Memory B cell (primary cell): ENCODE measurements around the gene CEP350.
A peak's percentile ranks its signal among the peaks of the same experiment; 100 is the strongest.

Experiments used
- ATAC-seq: fragments of 150-1000 bp; cut with Tn5 transposase; 2 replicates; pipeline ENCODE4 v1.10.0; 2021; ENCODE audit warnings: low read depth, mild to moderate bottlenecking, moderate library complexity
- DNase-seq, 2 donors: peaks; one replicate each; pipeline ENCODE4 v3.0.0; 2022; ENCODE audit warnings: low spot score in 2 of 2
- H3K27ac Mint-ChIP-seq: one replicate; pipeline ENCODE4 v1.8.0; 2022; ENCODE audit warnings: mild to moderate bottlenecking, moderate library complexity, mixed read lengths
- H3K27me3 Mint-ChIP-seq: one replicate; pipeline ENCODE4 v1.8.0; 2022; ENCODE audit warnings: mixed read lengths
- H3K36me3 Mint-ChIP-seq: one replicate; pipeline ENCODE4 v1.8.0; 2022; ENCODE audit warnings: mild to moderate bottlenecking, mixed read lengths
- H3K4me1 Mint-ChIP-seq: one replicate; pipeline ENCODE4 v1.8.0; 2022; ENCODE audit warnings: mixed read lengths
- H3K4me3 Mint-ChIP-seq: one replicate; pipeline ENCODE4 v1.8.0; 2022; ENCODE audit warnings: mild to moderate bottlenecking, moderate library complexity, mixed read lengths
- H3K9me3 Mint-ChIP-seq: one replicate; pipeline ENCODE4 v1.8.0; 2022; ENCODE audit warnings: mixed read lengths

Gene CEP350

GRCh38 chr1:180151508-180151907 lies 196.9 kb downstream of the CEP350 start:
- DNase-seq (no peak), ATAC-seq (no peak)
- H3K27me3 Mint-ChIP-seq: no peaks in the 10 kb centered on the region
- H3K27ac Mint-ChIP-seq: no peak overlapping the region
- H3K9me3 Mint-ChIP-seq: no peaks in the 10 kb centered on the region
- H3K4me1 Mint-ChIP-seq: peaks cover 17% of the 10 kb centered on the region
- no peak overlapping the region for H3K4me3 Mint-ChIP-seq
- no peaks in the 10 kb centered on the region for H3K36me3 Mint-ChIP-seq

GRCh38 chr1:180152588-180152987 lies 198.0 kb downstream of the CEP350 start:
- no peak overlapping the region for H3K4me3 Mint-ChIP-seq
- peaks cover 19% of the 10 kb centered on the region for H3K4me1 Mint-ChIP-seq
- no peaks in the 10 kb centered on the region for H3K36me3 Mint-ChIP-seq
- ATAC-seq: no peak
- no peak overlapping the region for H3K27ac Mint-ChIP-seq
- no peak for DNase-seq
- no peaks in the 10 kb centered on the region for H3K9me3 Mint-ChIP-seq
- H3K27me3 Mint-ChIP-seq: no peaks in the 10 kb centered on the region

GRCh38 chr1:180153032-180153431 lies 198.4 kb downstream of the CEP350 start:
- H3K36me3 Mint-ChIP-seq: peaks cover under 1% of the 10 kb centered on the region
- ATAC-seq (no peak), DNase-seq (no peak)
- no peaks in the 10 kb centered on the region for H3K9me3 Mint-ChIP-seq
- no peak overlapping the region for H3K27ac Mint-ChIP-seq
- H3K4me1 Mint-ChIP-seq: peaks cover 22% of the 10 kb centered on the region
- H3K4me3 Mint-ChIP-seq: no peak overlapping the region
- H3K27me3 Mint-ChIP-seq: no peaks in the 10 kb centered on the region

- H3K36me3 Mint-ChIP-seq: peaks cover 1% of the 10 kb centered on the region
- peak overlapping the region; percentile 82 for H3K4me3 Mint-ChIP-seq
- DNase-seq: no peak
- H3K4me1 Mint-ChIP-seq: peaks cover 25% of the 10 kb centered on the region
- H3K9me3 Mint-ChIP-seq: no peaks in the 10 kb centered on the region
- peak overlapping the region; percentile 46 for H3K27ac Mint-ChIP-seq
- no peaks in the 10 kb centered on the region for H3K27me3 Mint-ChIP-seq
- no peak for ATAC-seq
Measured at GRCh38 chr1:180154003-180154324, 199.4 kb downstream of the CEP350 start.

- ATAC-seq (peak; percentile 91), DNase-seq (peak; percentile 74 to 81)
- H3K4me3 Mint-ChIP-seq: peak within 1 kb of the TSS; percentile 95
- H3K27ac Mint-ChIP-seq: peak within 1 kb of the TSS; percentile 84
- H3K4me1 Mint-ChIP-seq: peaks cover 25% of the 10 kb centered on the region
- H3K27me3 Mint-ChIP-seq: no peaks in the 10 kb centered on the region
- H3K9me3 Mint-ChIP-seq: no peaks in the 10 kb centered on the region
- peaks cover 1% of the 10 kb centered on the region for H3K36me3 Mint-ChIP-seq
Measured at GRCh38 chr1:180154325-180155181, 199.9 kb downstream of the CEP350 start, which contains the start of gene QSOX1. Gene QSOX1, plus strand, starts transcription at chr1:180154869. Its CDS starts 39 bp downstream, at chr1:180154908.

- no peaks in the 10 kb centered on the region for H3K9me3 Mint-ChIP-seq
- no peaks in the 10 kb centered on the region for H3K27me3 Mint-ChIP-seq
- H3K4me3 Mint-ChIP-seq: peak overlapping the region; percentile 95
- H3K27ac Mint-ChIP-seq: peak overlapping the region; percentile 84
- no peak for ATAC-seq
- H3K4me1 Mint-ChIP-seq: peaks cover 28% of the 10 kb centered on the region
- H3K36me3 Mint-ChIP-seq: peaks cover 1% of the 10 kb centered on the region
- DNase-seq: no peak
Measured at GRCh38 chr1:180155182-180155682, 200.6 kb downstream of the CEP350 start.

- H3K36me3 Mint-ChIP-seq: peaks cover 1% of the 10 kb centered on the region
- DNase-seq (no peak), ATAC-seq (no peak)
- H3K4me3 Mint-ChIP-seq: peak overlapping the region; percentile 61
- H3K27me3 Mint-ChIP-seq: no peaks in the 10 kb centered on the region
- H3K27ac Mint-ChIP-seq: no peak overlapping the region
- no peaks in the 10 kb centered on the region for H3K9me3 Mint-ChIP-seq
- peaks cover 28% of the 10 kb centered on the region for H3K4me1 Mint-ChIP-seq
Measured at GRCh38 chr1:180156201-180156600, 201.6 kb downstream of the CEP350 start.

GRCh38 chr1:180156631-180157091 lies 202.1 kb downstream of the CEP350 start:
- DNase-seq: no peak
- H3K27me3 Mint-ChIP-seq: no peaks in the 10 kb centered on the region
- H3K4me1 Mint-ChIP-seq: peaks cover 28% of the 10 kb centered on the region

GRCh38 chr1:180157108-180157507 lies 202.5 kb downstream of the CEP350 start:
- H3K27me3 Mint-ChIP-seq: no peaks in the 10 kb centered on the region
- peaks cover 1% of the 10 kb centered on the region for H3K36me3 Mint-ChIP-seq
- no peaks in the 10 kb centered on the region for H3K9me3 Mint-ChIP-seq
- no peak overlapping the region for H3K27ac Mint-ChIP-seq
- no peak overlapping the region for H3K4me3 Mint-ChIP-seq
- DNase-seq (no peak), ATAC-seq (no peak)
- H3K4me1 Mint-ChIP-seq: peaks cover 28% of the 10 kb centered on the region

More at GRCh38 chr1:180156631-180157091, 202.1 kb downstream of the CEP350 start:
- no peak for ATAC-seq
- no peak overlapping the region for H3K4me3 Mint-ChIP-seq
- H3K9me3 Mint-ChIP-seq: no peaks in the 10 kb centered on the region
- H3K27ac Mint-ChIP-seq: no peak overlapping the region
- peaks cover 1% of the 10 kb centered on the region for H3K36me3 Mint-ChIP-seq

GRCh38 chr1:180157576-180158057 lies 203.0 kb downstream of the CEP350 start:
- Mint-ChIP-seq H3K9me3 (no peaks in the 10 kb centered on the region), H3K27ac (no peak overlapping the region), H3K4me3 (no peak overlapping the region), H3K36me3 (peaks cover 1% of the 10 kb centered on the region), H3K27me3 (no peaks in the 10 kb centered on the region), H3K4me1 (peaks cover 28% of the 10 kb centered on the region)
- ATAC-seq: no peak
- DNase-seq: no peak

- H3K4me1 Mint-ChIP-seq: peaks cover 28% of the 10 kb centered on the region
- no peaks in the 10 kb centered on the region for H3K27me3 Mint-ChIP-seq
- DNase-seq (no peak), ATAC-seq (no peak)
- H3K27ac Mint-ChIP-seq: no peak overlapping the region
- H3K4me3 Mint-ChIP-seq: no peak overlapping the region
- H3K9me3 Mint-ChIP-seq: no peaks in the 10 kb centered on the region
- H3K36me3 Mint-ChIP-seq: peaks cover 1% of the 10 kb centered on the region
Measured at GRCh38 chr1:180158149-180159147, 203.8 kb downstream of the CEP350 start.

- no peak overlapping the region for H3K27ac Mint-ChIP-seq
- no peak overlapping the region for H3K4me3 Mint-ChIP-seq
- H3K27me3 Mint-ChIP-seq: no peaks in the 10 kb centered on the region
- peaks cover 1% of the 10 kb centered on the region for H3K36me3 Mint-ChIP-seq
- peaks cover 23% of the 10 kb centered on the region for H3K4me1 Mint-ChIP-seq
- H3K9me3 Mint-ChIP-seq: no peaks in the 10 kb centered on the region
- ATAC-seq (no peak), DNase-seq (no peak)
Measured at GRCh38 chr1:180160357-180160756, 205.7 kb downstream of the CEP350 start.

- H3K4me1 Mint-ChIP-seq: peaks cover 9% of the 10 kb centered on the region
- H3K36me3 Mint-ChIP-seq: peaks cover under 1% of the 10 kb centered on the region
- H3K9me3 Mint-ChIP-seq: no peaks in the 10 kb centered on the region
- ATAC-seq: no peak
- H3K4me3 Mint-ChIP-seq: no peak overlapping the region
- no peak overlapping the region for H3K27ac Mint-ChIP-seq
- no peaks in the 10 kb centered on the region for H3K27me3 Mint-ChIP-seq
- no peak for DNase-seq
Measured at GRCh38 chr1:180163041-180163440, 208.4 kb downstream of the CEP350 start.
